Suprapubic skin (tissue), 3 donors: ENCODE measurements around the gene LASP1.

Experiments
- EP300 ChIP-seq: sonication (generic); formaldehyde crosslinking; IDR thresholded peaks from one replicate; pipeline ENCODE4 v1.6.1; 2017; ENCODE audit warnings: antibody characterized with exemption
- POLR2A ChIP-seq, 2 donors: fragments of 450-650 bp; IDR thresholded peaks; one replicate each; pipeline ENCODE4 v1.6.1; 2017; ENCODE audit warnings: antibody characterized with exemption in 2 of 2, mild to moderate bottlenecking in 2 of 2, moderate library complexity in 2 of 2
- TF ChIP-seq, protein P1 (sequence below), 2 donors: fragments of 200-600 bp in 1 of 2; fragments of 450-650 bp in 1 of 2; sonication (generic) in 1 of 2; IDR thresholded peaks; one replicate each; pipeline ENCODE4 v1.5.1; 2016 to 2019; ENCODE audit warnings: antibody characterized with exemption in 2 of 2, mild to moderate bottlenecking in 1 of 2, moderate library complexity in 1 of 2

GRCh38 chr17:38825762-38826247 lies 44.1 kb upstream of the LASP1 start:
- TF ChIP-seq, protein P1, sequence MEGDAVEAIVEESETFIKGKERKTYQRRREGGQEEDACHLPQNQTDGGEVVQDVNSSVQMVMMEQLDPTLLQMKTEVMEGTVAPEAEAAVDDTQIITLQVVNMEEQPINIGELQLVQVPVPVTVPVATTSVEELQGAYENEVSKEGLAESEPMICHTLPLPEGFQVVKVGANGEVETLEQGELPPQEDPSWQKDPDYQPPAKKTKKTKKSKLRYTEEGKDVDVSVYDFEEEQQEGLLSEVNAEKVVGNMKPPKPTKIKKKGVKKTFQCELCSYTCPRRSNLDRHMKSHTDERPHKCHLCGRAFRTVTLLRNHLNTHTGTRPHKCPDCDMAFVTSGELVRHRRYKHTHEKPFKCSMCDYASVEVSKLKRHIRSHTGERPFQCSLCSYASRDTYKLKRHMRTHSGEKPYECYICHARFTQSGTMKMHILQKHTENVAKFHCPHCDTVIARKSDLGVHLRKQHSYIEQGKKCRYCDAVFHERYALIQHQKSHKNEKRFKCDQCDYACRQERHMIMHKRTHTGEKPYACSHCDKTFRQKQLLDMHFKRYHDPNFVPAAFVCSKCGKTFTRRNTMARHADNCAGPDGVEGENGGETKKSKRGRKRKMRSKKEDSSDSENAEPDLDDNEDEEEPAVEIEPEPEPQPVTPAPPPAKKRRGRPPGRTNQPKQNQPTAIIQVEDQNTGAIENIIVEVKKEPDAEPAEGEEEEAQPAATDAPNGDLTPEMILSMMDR (IDR thresholded peaks at IDR 0.05) = no peak
- TF ChIP-seq EP300 (no peak), POLR2A (IDR thresholded peaks at IDR 0.05) (no peak)
